ENCODE data around the gene FIBIN. TPM values are rescaled to one million over a fixed set of nuclear protein-coding genes. Genes with fewer than 3 reads are reported as not detected.

Gene FIBIN
- total and polyA plus RNA-seq, 5 donors from 2014 or later = not detected

DNA sequence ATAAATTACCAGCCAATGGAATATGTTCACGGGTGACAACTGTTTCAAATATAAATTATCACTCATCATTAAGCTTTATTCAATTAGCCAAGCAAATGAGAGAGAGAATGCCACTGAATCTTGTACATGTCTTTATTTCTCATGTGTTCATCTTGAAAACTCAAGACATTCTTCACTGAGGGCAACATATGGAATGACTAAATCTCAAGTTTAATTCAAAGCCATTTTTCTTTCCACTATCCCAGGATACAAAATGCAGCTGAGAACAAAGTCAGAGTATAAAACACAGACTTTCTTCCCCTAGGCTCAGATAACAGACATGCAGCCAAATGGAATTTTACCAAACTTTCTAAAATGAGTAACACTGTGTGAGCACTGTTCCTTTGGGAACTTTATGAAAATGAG lies 34.7 kb downstream of the FIBIN start:
- ATAC-seq (ENCODE audit: low read depth in 2 of 2) = no peak
- H3K9me3 Mint-ChIP-seq = peaks cover 0 to 15% (median 7%) of the 10 kb centered on the region in 7 donors
- no peaks in the 10 kb centered on the region for H3K36me3 Mint-ChIP-seq

DNA sequence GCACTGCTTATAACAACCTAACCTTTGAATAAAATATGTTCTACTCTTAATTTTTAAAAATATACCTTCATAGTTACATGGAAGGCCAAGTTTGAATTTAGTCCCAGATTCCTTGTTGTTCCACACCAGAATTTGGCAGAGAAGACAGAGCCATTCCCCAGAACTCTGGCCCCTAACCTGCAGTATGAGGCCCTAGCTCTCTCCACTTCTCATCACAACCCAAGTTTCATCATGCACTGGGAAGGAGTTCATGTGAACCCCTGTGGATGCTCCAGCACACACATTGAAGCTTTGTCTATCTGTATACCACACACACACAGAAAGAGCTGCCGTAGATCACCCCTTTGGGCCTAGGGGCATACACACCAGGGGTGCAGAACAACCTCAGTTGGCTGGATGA lies 36.1 kb downstream of the FIBIN start:
- Mint-ChIP-seq H3K36me3 (no peaks in the 10 kb centered on the region), H3K4me1 (no peaks in the 10 kb centered on the region), H3K27me3 (no peaks in the 10 kb centered on the region), H3K4me3 (no peak overlapping the region), H3K9me3 (peaks cover 0 to 26% (median 12%) of the 10 kb centered on the region in 7 donors), H3K27ac (no peak overlapping the region)
- no peaks in the 10 kb centered on the region for H3K9me3 ChIP-seq (ENCODE audit: control insufficient read depth in 2 of 2, low read length in 2 of 2)
- no peaks in the 10 kb centered on the region for H3K36me3 ChIP-seq (ENCODE audit: control insufficient read depth, insufficient read depth, low read length)
- H3K4me1 ChIP-seq (ENCODE audit: control insufficient read depth, insufficient read depth, low read length, poor library complexity, severe bottlenecking) = no peaks in the 10 kb centered on the region
- ATAC-seq (ENCODE audit: low read depth in 2 of 2) (no peak), DNase-seq (no peak)
- H3K27ac ChIP-seq (ENCODE audit: insufficient read depth, low read length, poor library complexity, severe bottlenecking) = no peak overlapping the region
- no peaks in the 10 kb centered on the region for H3K27me3 ChIP-seq (ENCODE audit: control insufficient read depth, insufficient read depth, low read length)
- H3K4me3 ChIP-seq (ENCODE audit: low read depth, low read length) = no peak overlapping the region

More for the DNA sequence above, 34.7 kb downstream of the FIBIN start:
- H3K36me3 ChIP-seq (ENCODE audit: control insufficient read depth, insufficient read depth, low read length) = no peaks in the 10 kb centered on the region
- H3K27me3 ChIP-seq (ENCODE audit: control insufficient read depth, insufficient read depth, low read length) = no peaks in the 10 kb centered on the region
- no peak for DNase-seq
- Mint-ChIP-seq H3K4me1 (no peaks in the 10 kb centered on the region), H3K4me3 (no peak overlapping the region), H3K27ac (no peak overlapping the region), H3K27me3 (no peaks in the 10 kb centered on the region)
- no peak overlapping the region for H3K4me3 ChIP-seq (ENCODE audit: low read depth, low read length)
- no peak overlapping the region for H3K27ac ChIP-seq (ENCODE audit: insufficient read depth, low read length, poor library complexity, severe bottlenecking)
- H3K9me3 ChIP-seq (ENCODE audit: control insufficient read depth in 2 of 2, low read length in 2 of 2) = no peaks in the 10 kb centered on the region
- H3K4me1 ChIP-seq (ENCODE audit: control insufficient read depth, insufficient read depth, low read length, poor library complexity, severe bottlenecking) = no peaks in the 10 kb centered on the region

DNA sequence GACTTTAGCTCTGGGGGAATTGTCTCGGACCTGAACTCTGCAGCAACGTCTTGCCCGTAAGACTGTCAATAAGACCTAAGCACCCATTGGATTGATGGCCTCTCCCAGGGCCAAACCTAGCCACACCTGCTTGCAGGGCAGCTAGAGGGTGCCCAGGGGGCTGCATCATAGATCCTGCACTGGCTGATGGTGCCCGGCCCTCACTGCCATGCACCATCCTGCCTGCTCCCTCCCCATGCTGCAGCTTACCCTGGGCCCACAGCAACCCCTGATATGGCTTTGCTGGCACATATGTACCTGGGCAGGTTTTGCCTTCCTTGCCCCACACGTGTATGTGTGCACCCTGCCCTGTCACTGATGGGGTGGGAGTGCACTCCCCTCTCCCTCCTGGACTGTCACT lies 37.8 kb downstream of the FIBIN start:
- no peaks in the 10 kb centered on the region for H3K27me3 Mint-ChIP-seq
- no peak for DNase-seq
- H3K27ac ChIP-seq (ENCODE audit: insufficient read depth, low read length, poor library complexity, severe bottlenecking) = no peak overlapping the region

DNA sequence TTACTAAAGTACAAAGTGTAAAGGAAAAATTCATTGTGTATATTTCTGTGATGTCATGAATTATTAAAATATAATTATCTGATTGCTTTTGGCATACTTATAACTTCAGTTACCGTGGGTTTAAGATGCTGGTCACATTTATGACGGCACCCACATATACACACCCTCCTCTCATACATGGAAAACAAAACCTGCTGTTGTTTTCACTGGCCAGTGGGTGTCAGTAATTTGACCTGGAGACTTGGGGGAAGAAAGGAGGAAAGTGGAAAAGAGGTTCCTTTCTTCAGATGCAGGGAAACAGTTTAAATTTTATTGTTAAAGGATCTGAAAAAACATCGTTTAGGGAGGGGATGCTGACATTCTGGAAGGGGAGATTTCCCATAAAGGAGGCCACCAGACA lies 46.0 kb downstream of the FIBIN start:
- Mint-ChIP-seq H3K27ac (no peak overlapping the region), H3K27me3 (no peaks in the 10 kb centered on the region), H3K4me3 (no peak overlapping the region), H3K9me3 (peaks cover 5 to 29% (median 8%) of the 10 kb centered on the region in 7 donors), H3K36me3 (no peaks in the 10 kb centered on the region), H3K4me1 (peaks cover 0 to 8% (median 0%) of the 10 kb centered on the region in 4 donors)
- H3K27ac ChIP-seq (ENCODE audit: insufficient read depth, low read length, poor library complexity, severe bottlenecking) = no peak overlapping the region
- DNase-seq (no peak), ATAC-seq (ENCODE audit: low read depth in 2 of 2) (no peak)
- H3K27me3 ChIP-seq (ENCODE audit: control insufficient read depth, insufficient read depth, low read length) = no peaks in the 10 kb centered on the region
- H3K9me3 ChIP-seq (ENCODE audit: control insufficient read depth in 2 of 2, low read length in 2 of 2) = no peaks in the 10 kb centered on the region
- no peaks in the 10 kb centered on the region for H3K36me3 ChIP-seq (ENCODE audit: control insufficient read depth, insufficient read depth, low read length)
- H3K4me1 ChIP-seq (ENCODE audit: control insufficient read depth, insufficient read depth, low read length, poor library complexity, severe bottlenecking) = no peaks in the 10 kb centered on the region
- H3K4me3 ChIP-seq (ENCODE audit: low read depth, low read length) = no peak overlapping the region

More for the DNA sequence above, 37.8 kb downstream of the FIBIN start:
- Mint-ChIP-seq H3K36me3 (no peaks in the 10 kb centered on the region), H3K4me1 (no peaks in the 10 kb centered on the region), H3K9me3 (peaks cover 0 to 17% (median 13%) of the 10 kb centered on the region in 7 donors), H3K4me3 (no peak overlapping the region), H3K27ac (no peak overlapping the region)
- H3K27me3 ChIP-seq (ENCODE audit: control insufficient read depth, insufficient read depth, low read length) = no peaks in the 10 kb centered on the region
- H3K36me3 ChIP-seq (ENCODE audit: control insufficient read depth, insufficient read depth, low read length) = no peaks in the 10 kb centered on the region
- ATAC-seq (ENCODE audit: low read depth in 2 of 2) = no peak
- no peaks in the 10 kb centered on the region for H3K9me3 ChIP-seq (ENCODE audit: control insufficient read depth in 2 of 2, low read length in 2 of 2)
- H3K4me1 ChIP-seq (ENCODE audit: control insufficient read depth, insufficient read depth, low read length, poor library complexity, severe bottlenecking) = no peaks in the 10 kb centered on the region
- H3K4me3 ChIP-seq (ENCODE audit: low read depth, low read length) = no peak overlapping the region

DNA sequence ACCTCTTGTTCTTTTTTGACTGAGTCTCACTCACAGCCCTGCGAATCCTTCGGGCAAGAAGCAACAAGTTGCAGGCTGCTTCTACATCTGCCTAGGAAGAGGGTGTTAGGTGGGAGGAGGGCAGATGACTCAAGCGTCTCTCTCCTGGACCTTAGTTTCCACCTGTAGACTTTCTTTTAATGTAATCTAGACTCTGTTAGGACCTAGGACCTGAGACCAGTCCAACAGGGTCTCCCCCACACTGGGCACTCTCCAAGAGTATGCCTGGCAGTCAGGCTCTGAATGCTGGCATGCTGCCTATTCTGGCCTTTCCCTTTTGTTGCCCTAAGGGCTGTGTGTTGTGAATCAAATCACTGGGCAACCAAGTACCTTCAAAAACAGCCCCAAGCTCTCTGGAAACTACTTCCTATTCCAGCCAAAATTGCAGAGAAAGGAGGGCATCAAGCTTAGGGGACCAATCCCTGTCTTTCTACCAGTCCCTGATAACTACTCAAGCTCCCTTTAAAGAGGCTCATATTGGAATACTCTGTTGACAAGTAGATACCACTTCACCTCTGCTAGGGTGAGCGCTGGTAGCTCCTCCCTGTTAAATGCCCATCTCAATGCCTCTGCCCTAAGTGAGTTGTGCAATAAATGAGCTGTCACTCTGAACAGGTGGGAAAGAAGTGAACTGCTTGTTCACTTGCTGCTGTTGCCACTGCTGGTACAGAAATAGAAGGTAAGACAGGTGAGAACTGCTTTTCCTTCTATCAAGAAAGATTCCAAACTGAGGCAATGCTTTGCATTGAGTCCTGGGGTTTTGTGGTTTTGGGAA lies 46.6 kb downstream of the FIBIN start, which contains the start of gene BBOX1:
Gene BBOX1, plus strand, starts transcription at position 514 of the 814 bp plus-strand sequence. CDS start 14,616 bp downstream, outside the sequence.
- Mint-ChIP-seq H3K27me3 (no peaks in the 10 kb centered on the region), H3K27ac (no peak within 1 kb of the TSS), H3K9me3 (peaks cover 5 to 33% (median 8%) of the 10 kb centered on the region in 7 donors), H3K4me1 (peaks cover 0 to 8% (median 0%) of the 10 kb centered on the region in 4 donors), H3K36me3 (no peaks in the 10 kb centered on the region), H3K4me3 (no peak within 1 kb of the TSS)
- no peak within 1 kb of the TSS for H3K27ac ChIP-seq (ENCODE audit: insufficient read depth, low read length, poor library complexity, severe bottlenecking)
- DNase-seq = no peak
- H3K36me3 ChIP-seq (ENCODE audit: control insufficient read depth, insufficient read depth, low read length) = no peaks in the 10 kb centered on the region
- no peaks in the 10 kb centered on the region for H3K9me3 ChIP-seq (ENCODE audit: control insufficient read depth in 2 of 2, low read length in 2 of 2)
- no peaks in the 10 kb centered on the region for H3K4me1 ChIP-seq (ENCODE audit: control insufficient read depth, insufficient read depth, low read length, poor library complexity, severe bottlenecking)
- no peak within 1 kb of the TSS for H3K4me3 ChIP-seq (ENCODE audit: low read depth, low read length)
- ATAC-seq (ENCODE audit: low read depth in 2 of 2) = no peak
- H3K27me3 ChIP-seq (ENCODE audit: control insufficient read depth, insufficient read depth, low read length) = no peaks in the 10 kb centered on the region

DNA sequence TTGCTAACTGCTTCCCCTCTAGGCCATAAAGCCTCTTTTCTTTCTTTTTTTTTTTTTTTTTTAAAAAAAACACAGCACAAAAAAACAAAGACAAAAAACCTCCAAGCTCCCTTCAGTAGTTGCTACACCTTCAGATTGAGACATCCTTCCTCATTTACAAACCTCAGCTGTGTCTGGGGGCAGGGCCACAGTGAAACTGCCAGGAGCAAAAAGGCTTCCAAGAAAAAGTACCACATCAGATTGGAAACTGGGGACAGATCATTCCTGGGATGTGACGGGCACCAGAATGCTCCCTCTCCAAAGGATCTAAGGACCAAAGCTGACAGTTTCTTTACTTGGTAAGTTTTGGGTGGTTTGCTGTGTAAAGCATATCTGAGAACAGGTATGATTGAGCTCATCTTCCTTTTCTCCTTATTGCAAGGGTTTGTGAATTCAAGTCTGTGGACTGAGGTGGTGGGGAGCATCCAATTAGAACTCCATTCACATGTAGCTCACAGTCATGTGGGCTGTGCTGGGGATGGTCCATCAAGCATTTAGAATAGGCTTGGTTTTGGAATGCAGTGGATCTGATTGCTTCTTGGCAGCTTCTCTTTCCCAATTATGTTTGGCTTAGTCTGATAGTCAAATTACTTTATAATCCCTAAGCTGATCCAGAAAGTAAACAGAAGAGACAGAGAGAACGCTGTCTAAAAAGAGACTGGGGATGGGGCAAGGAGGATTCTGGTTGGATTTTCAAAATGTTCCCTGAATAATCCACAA lies 47.4 kb downstream of the FIBIN start:
- DNase-seq = no peak
- Mint-ChIP-seq H3K27ac (no peak overlapping the region), H3K4me1 (peaks cover 0 to 8% (median 0%) of the 10 kb centered on the region in 4 donors), H3K4me3 (no peak overlapping the region), H3K36me3 (no peaks in the 10 kb centered on the region), H3K9me3 (peaks cover 4 to 33% (median 6%) of the 10 kb centered on the region in 7 donors), H3K27me3 (no peaks in the 10 kb centered on the region)
- no peak for ATAC-seq (ENCODE audit: low read depth in 2 of 2)
- no peak overlapping the region for H3K27ac ChIP-seq (ENCODE audit: insufficient read depth, low read length, poor library complexity, severe bottlenecking)
- no peak overlapping the region for H3K4me3 ChIP-seq (ENCODE audit: low read depth, low read length)
- no peaks in the 10 kb centered on the region for H3K4me1 ChIP-seq (ENCODE audit: control insufficient read depth, insufficient read depth, low read length, poor library complexity, severe bottlenecking)
- H3K36me3 ChIP-seq (ENCODE audit: control insufficient read depth, insufficient read depth, low read length) = no peaks in the 10 kb centered on the region
- H3K27me3 ChIP-seq (ENCODE audit: control insufficient read depth, insufficient read depth, low read length) = no peaks in the 10 kb centered on the region
- no peaks in the 10 kb centered on the region for H3K9me3 ChIP-seq (ENCODE audit: control insufficient read depth in 2 of 2, low read length in 2 of 2)

Data from CD4-positive, CD25-positive, alpha-beta regulatory T cell (primary cell).